ENCODE measurements around the gene FBXL14.
"Not testable (repeated sequence)": the region's sequence is repeated elsewhere in the genome, so short reads cannot be mapped to it uniquely, and the experiment has no call there.

- not testable (repeated sequence) for TF ChIP-seq CTCF, POLR2AphosphoS5 (IDR thresholded peaks at IDR 0.05)
These were observed 8.3 kb upstream of the FBXL14 start for GRCh38 chr12:1602706-1603105.

Data from breast epithelium (tissue), 3 donors.